K562 (cell line): ENCODE measurements around the gene MIDN. TPM values are rescaled to one million over a fixed set of nuclear protein-coding genes. Genes with fewer than 3 reads are reported as not detected.

Source experiments
- ATF1 ChIP-seq, 2 experiments: fragments of 450-650 bp in 1 of 2; IDR thresholded peaks; 2 replicates each; pipeline ENCODE4 v1.6.1; 2016; ENCODE audit warnings: missing compliant biosample characterization in 1 of 2, missing genetic modification characterization in 1 of 2
- BACH1 ChIP-seq: fragments of 200-800 bp; sonication (Bioruptor generic); IDR thresholded peaks from 2 replicates; pipeline ENCODE4 v1.6.1; 2016; ENCODE audit warnings: missing genetic modification characterization, missing compliant biosample characterization
- CHD1 ChIP-seq: fragments of 200-600 bp; sonication (generic); IDR thresholded peaks from one replicate; pipeline ENCODE4 v1.6.1; 2012; ENCODE audit warnings: mild to moderate bottlenecking, moderate library complexity, low read length, inconsistent platforms
- DEAF1 ChIP-seq: fragments of 450-650 bp; formaldehyde crosslinking; IDR thresholded peaks from 2 replicates; pipeline ENCODE4 v1.4.0; 2020; ENCODE audit warnings: mild to moderate bottlenecking, moderate library complexity
- E2F1 ChIP-seq: sonication (generic); formaldehyde crosslinking; IDR thresholded peaks from 2 replicates; pipeline ENCODE4 v1.8.1; 2023; ENCODE audit warnings: mild to moderate bottlenecking, missing genetic modification reagents, moderate library complexity
- GMEB1 ChIP-seq: fragments of 250-450 bp; sonication (Bioruptor Pico); IDR thresholded peaks from 2 replicates; pipeline ENCODE4 v1.4.0; 2020; ENCODE audit warnings: mild to moderate bottlenecking
- POLR2AphosphoS2 ChIP-seq: IDR thresholded peaks from 2 replicates; pipeline ENCODE4 v1.6.1; 2012; ENCODE audit warnings: low read length, improper control_type of control experiment
- SMAD3 ChIP-seq: fragments of 450-650 bp; formaldehyde crosslinking; conservative IDR thresholded peaks from 2 replicates; pipeline ENCODE4 v1.4.0; 2020; ENCODE audit warnings: mild to moderate bottlenecking
- SNAPC5 ChIP-seq: fragments of 250-450 bp; sonication (Bioruptor Pico); IDR thresholded peaks from 2 replicates; pipeline ENCODE4 v1.8.0; 2021; ENCODE audit warnings: moderate library complexity, mild to moderate bottlenecking, inconsistent platforms
- SOX6 ChIP-seq: fragments of 450-650 bp; IDR thresholded peaks from 2 replicates; pipeline ENCODE4 v1.6.1; 2014; ENCODE audit warnings: mild to moderate bottlenecking
- SUPT5H ChIP-seq: fragments of 450-650 bp; IDR thresholded peaks from 2 replicates; pipeline ENCODE4 v1.6.1; 2016
- TFAP4 ChIP-seq: sonication (generic); formaldehyde crosslinking; IDR thresholded peaks from 2 replicates; pipeline ENCODE4 v1.8.0; 2022; ENCODE audit warnings: missing genetic modification reagents, mild to moderate bottlenecking, moderate library complexity, borderline replicate concordance
- THAP7 ChIP-seq: fragments of 250-450 bp; sonication (Bioruptor Pico); IDR thresholded peaks from 2 replicates; pipeline ENCODE4 v1.5.0; 2021
- USF2 ChIP-seq: sonication (generic); formaldehyde crosslinking; IDR thresholded peaks from 2 replicates; pipeline ENCODE4 v1.5.0; 2020; ENCODE audit warnings: missing genetic modification reagents
- VEZF1 ChIP-seq: fragments of 200-800 bp; sonication (Bioruptor generic); IDR thresholded peaks from 2 replicates; pipeline ENCODE4 v1.6.1; 2017; ENCODE audit warnings: missing genetic modification characterization, missing compliant biosample characterization
- XRCC5 ChIP-seq: fragments of 200-400 bp; formaldehyde crosslinking; IDR thresholded peaks from 2 replicates; pipeline ENCODE4 v1.6.1; 2017; ENCODE audit warnings: low read depth, mild to moderate bottlenecking, low read length
- YBX1 ChIP-seq: fragments of 450-650 bp; IDR thresholded peaks from 2 replicates; pipeline ENCODE4 v1.7.1; 2016; ENCODE audit warnings: mild to moderate bottlenecking
- ZNF133 ChIP-seq: fragments of 250-450 bp; sonication (Bioruptor Pico); IDR thresholded peaks from 2 replicates; pipeline ENCODE4 v1.4.0; 2020; ENCODE audit warnings: mild to moderate bottlenecking
- ZNF282 ChIP-seq: sonication (generic); formaldehyde crosslinking; IDR thresholded peaks from 2 replicates; pipeline ENCODE4 v1.8.1; 2023; ENCODE audit warnings: missing genetic modification reagents
- polyA plus RNA-seq, 8 experiments: library from polyadenylated mRNA; depleted of rRNA in 4 of 8; stranded (reverse) in 5 of 8; unstranded in 3 of 8; fragments of >200 nt; fragmentation: Nextera tagmentation in 2 of 8; fragmentation: Illumina TruSeq in 1 of 8; extraction: Ambion mirVana in 2 of 8; extraction: Trizol in 1 of 8; gene quantifications; 2 replicates each; pipeline versions ENCODE4 v1.2.1 to v1.2.3, GENCODE V29; 2011 to 2014; ENCODE audit warnings: inconsistent platforms in 1 of 8, missing spikeins in 1 of 8
- total RNA-seq, 7 experiments: library from RNA; depleted of rRNA in 6 of 7; stranded (reverse); fragments of >200 nt in 6 of 7; fragmentation: Illumina TruSeq in 2 of 7; extraction: Trizol in 2 of 7; gene quantifications; 2 replicates each; pipeline versions ENCODE4 v1.2.1 to v1.2.3, GENCODE V29; 2011 to 2021; ENCODE audit warnings: low replicate concordance in 1 of 7

Gene MIDN
- total and polyA plus RNA-seq, 9 of the 15 experiments (the other 6 are each of a cell fraction or from before 2014, with no cell fraction given) = 0.17 to 120 (median 10.1) TPM

GRCh38 chr19:1273263-1274041 is 25.1 kb downstream of the MIDN start (continued):
- TF ChIP-seq BACH1 (tag) (no peak), YBX1 (no peak), GMEB1 (CRISPR knock-in tag) (no peak), SUPT5H (peak; percentile 52), SOX6 (no peak), CHD1 (no peak), ZNF282 (CRISPR knock-in tag) (no peak), ATF1 (CRISPR knock-in tag; IDR thresholded peaks at IDR 0.05) (no peak), ATF1 (tag; IDR thresholded peaks at IDR 0.05) (no peak; the same call in 1 of the 2 replicates), USF2 (CRISPR knock-in tag) (no peak), DEAF1 (CRISPR knock-in tag) (no peak), POLR2AphosphoS2 (peak; percentile 4; the same call in 1 of the 2 replicates), SNAPC5 (CRISPR knock-in tag) (no peak), XRCC5 (no peak; the same call in 1 of the 2 replicates), VEZF1 (no peak), SMAD3 (CRISPR knock-in tag) (peak; percentile 74), THAP7 (CRISPR knock-in tag) (no peak), ZNF133 (no peak), TFAP4 (CRISPR knock-in tag) (no peak), E2F1 (CRISPR knock-in tag) (no peak)
